HepG2 (cell line): Measurements from ENCODE around the gene LTB4R2. TPM values are rescaled to one million over a fixed set of nuclear protein-coding genes. Genes with fewer than 3 reads are reported as not detected.

ENCODE experiments used
- AHR ChIP-seq: IDR thresholded peaks from 2 replicates; pipeline ENCODE4 v1.6.1; 2018; ENCODE audit warnings: missing genetic modification reagents, missing compliant biosample characterization
- ARID5B ChIP-seq: IDR thresholded peaks from 2 replicates; pipeline ENCODE4 v1.4.0; 2020; ENCODE audit warnings: mild to moderate bottlenecking, missing genetic modification reagents
- ATRX ChIP-seq: sonication (generic); formaldehyde crosslinking; IDR thresholded peaks from 2 replicates; pipeline ENCODE4 v1.4.0; 2020; ENCODE audit warnings: missing genetic modification reagents, borderline replicate concordance
- BATF2 ChIP-seq: sonication (generic); formaldehyde crosslinking; IDR thresholded peaks from 2 replicates; pipeline ENCODE4 v1.8.0; 2022; ENCODE audit warnings: mild to moderate bottlenecking, missing genetic modification reagents, moderate library complexity
- BORCS8-MEF2B ChIP-seq: sonication (generic); formaldehyde crosslinking; IDR thresholded peaks from 2 replicates; pipeline ENCODE4 v1.8.0; 2022; ENCODE audit warnings: mild to moderate bottlenecking, missing genetic modification reagents
- E2F1 ChIP-seq: sonication (generic); formaldehyde crosslinking; IDR thresholded peaks from 2 replicates; pipeline ENCODE4 v1.5.0; 2020; ENCODE audit warnings: missing genetic modification reagents
- ELF4 ChIP-seq: sonication (generic); formaldehyde crosslinking; IDR thresholded peaks from 2 replicates; pipeline ENCODE4 v1.5.0; 2020; ENCODE audit warnings: missing genetic modification reagents, mild to moderate bottlenecking, moderate library complexity, borderline replicate concordance
- GZF1 ChIP-seq: sonication (generic); formaldehyde crosslinking; IDR thresholded peaks from 2 replicates; pipeline ENCODE4 v1.5.1; 2020; ENCODE audit warnings: mild to moderate bottlenecking, missing genetic modification reagents
- KAT7 ChIP-seq: IDR thresholded peaks from 2 replicates; pipeline ENCODE4 v1.6.1; 2018; ENCODE audit warnings: borderline replicate concordance, missing compliant biosample characterization
- MAX ChIP-seq: IDR thresholded peaks from 2 replicates; pipeline ENCODE4 v1.6.1; 2012; ENCODE audit warnings: inconsistent platforms
- REL ChIP-seq: sonication (generic); formaldehyde crosslinking; conservative IDR thresholded peaks from 2 replicates; pipeline ENCODE4 v1.8.0; 2022; ENCODE audit warnings: mild to moderate bottlenecking, missing genetic modification reagents, moderate library complexity
- TBX3 ChIP-seq: fragments of 450-650 bp; IDR thresholded peaks from 2 replicates; pipeline ENCODE4 v1.6.1; 2017; ENCODE audit warnings: antibody characterized with exemption, mild to moderate bottlenecking, inconsistent platforms, borderline replicate concordance
- TRIM24 ChIP-seq: sonication (generic); formaldehyde crosslinking; IDR thresholded peaks from 2 replicates; pipeline ENCODE4 v1.8.0; 2022; ENCODE audit warnings: mild to moderate bottlenecking, missing genetic modification reagents
- ZBTB3 ChIP-seq: sonication (generic); formaldehyde crosslinking; IDR thresholded peaks from 2 replicates; pipeline ENCODE4 v1.4.0; 2020; ENCODE audit warnings: low read depth, mild to moderate bottlenecking, moderate library complexity, missing genetic modification reagents, borderline replicate concordance
- ZBTB7B ChIP-seq: sonication (generic); formaldehyde crosslinking; IDR thresholded peaks from 2 replicates; pipeline ENCODE4 v1.4.0; 2020; ENCODE audit warnings: missing genetic modification reagents
- ZKSCAN8 ChIP-seq: IDR thresholded peaks from 2 replicates; pipeline ENCODE4 v1.6.1; 2016; ENCODE audit warnings: borderline replicate concordance, missing genetic modification reagents, missing compliant biosample characterization
- ZNF24 ChIP-seq: fragments of 450-650 bp; IDR thresholded peaks from 2 replicates; pipeline ENCODE4 v1.6.1; 2017; ENCODE audit warnings: antibody characterized with exemption, mild to moderate bottlenecking
- ZNF263 ChIP-seq: sonication (generic); formaldehyde crosslinking; IDR thresholded peaks from 2 replicates; pipeline ENCODE4 v1.4.0; 2020; ENCODE audit warnings: missing genetic modification reagents
- ZNF281 ChIP-seq: sonication (generic); formaldehyde crosslinking; IDR thresholded peaks from 2 replicates; pipeline ENCODE4 v1.4.0; 2020; ENCODE audit warnings: missing genetic modification reagents, borderline replicate concordance
- ZNF550 ChIP-seq: sonication (generic); formaldehyde crosslinking; IDR thresholded peaks from 2 replicates; pipeline ENCODE4 v1.4.0; 2020; ENCODE audit warnings: mild to moderate bottlenecking, missing genetic modification reagents, borderline replicate concordance
- ZNF674 ChIP-seq: sonication (generic); formaldehyde crosslinking; IDR thresholded peaks from 2 replicates; pipeline ENCODE4 v1.5.0; 2020; ENCODE audit warnings: low read depth, mild to moderate bottlenecking, missing genetic modification reagents
- polyA plus RNA-seq, 8 experiments: library from polyadenylated mRNA; depleted of rRNA in 3 of 8; stranded (reverse) in 7 of 8; unstranded in 1 of 8; fragments of >200 nt; fragmentation: Illumina TruSeq in 4 of 8; extraction: Trizol in 4 of 8; gene quantifications; 2 replicates each; pipeline versions ENCODE4 v1.2.1 to v1.2.3, GENCODE V29; 2011 to 2016; ENCODE audit warnings: low read depth in 4 of 8, missing spikeins in 1 of 8, mixed read lengths in 1 of 8; ENCODE audit not compliant: insufficient read depth in 1 of 8
- total RNA-seq, 5 experiments: library from RNA; depleted of rRNA; stranded (reverse); fragments of >200 nt; fragmentation: Illumina TruSeq; extraction: Trizol; gene quantifications; 2 replicates each; pipeline ENCODE4 v1.2.3, GENCODE V29; 2016; ENCODE audit warnings: low read depth in 1 of 5

The LTB4R2 gene
- total and polyA plus RNA-seq, 2 of the 13 experiments (the other 11 are each of a cell fraction or from before 2014, with no cell fraction given): 3.9 to 6.9 TPM

- TF ChIP-seq ZNF281 (CRISPR knock-in tag) (peak; percentile 94), ZNF24 (peak; percentile 80; the same call in 1 of the 2 replicates), ELF4 (no peak), TRIM24 (CRISPR knock-in tag) (no peak), E2F1 (no peak), ZNF263 (no peak), ZBTB3 (CRISPR knock-in tag) (no peak), ATRX (CRISPR knock-in tag) (no peak), BATF2 (no peak), ZBTB7B (CRISPR knock-in tag) (no peak), ZNF674 (CRISPR knock-in tag) (no peak), MAX (peak; percentile 75), KAT7 (no peak), ZNF550 (CRISPR knock-in tag) (no peak), REL (no peak), AHR (CRISPR knock-in tag) (no peak), ARID5B (CRISPR knock-in tag) (peak; percentile 46), BORCS8-MEF2B (CRISPR knock-in tag) (no peak), ZKSCAN8 (CRISPR knock-in tag) (peak; percentile 62; the same call in 1 of the 2 replicates), GZF1 (CRISPR knock-in tag) (no peak), TBX3 (no peak)
Observed at GRCh38 chr14:24343795-24344660, 34.1 kb downstream of the LTB4R2 start (continued).
